Chondrocyte (in vitro differentiated cells): ENCODE data around the gene BSCL2. TPM values are rescaled to one million over a fixed set of nuclear protein-coding genes. Genes with fewer than 3 reads are reported as not detected.
A peak's percentile ranks its signal among the peaks of the same experiment; 100 is the strongest.

Source experiments
- DNase-seq: peaks from one replicate; pipeline ENCODE4 v3.0.0; 2021; ENCODE audit warnings: mixed read lengths, low spot score
- H3K27ac Mint-ChIP-seq: one replicate; pipeline ENCODE4 v1.8.0; 2021; ENCODE audit warnings: mild to moderate bottlenecking, moderate library complexity, mixed read lengths; ENCODE audit not compliant: unreplicated experiment
- H3K27me3 Mint-ChIP-seq: 2 replicates; pipeline ENCODE4 v1.8.0; 2021; ENCODE audit warnings: low read depth, mixed read lengths
- H3K36me3 Mint-ChIP-seq: 2 replicates; pipeline ENCODE4 v1.8.0; 2021; ENCODE audit warnings: low read depth, mixed read lengths
- H3K4me1 Mint-ChIP-seq: 2 replicates; pipeline ENCODE4 v1.8.0; 2021; ENCODE audit warnings: low read depth, mild to moderate bottlenecking, mixed read lengths
- H3K4me3 Mint-ChIP-seq: one replicate; pipeline ENCODE4 v1.8.0; 2021; ENCODE audit warnings: mild to moderate bottlenecking, moderate library complexity, mixed read lengths; ENCODE audit not compliant: unreplicated experiment
- H3K9me3 Mint-ChIP-seq: 2 replicates; pipeline ENCODE4 v1.8.0; 2021; ENCODE audit warnings: low read depth, mixed read lengths
- total RNA-seq: library from RNA; stranded (reverse); gene quantifications from 3 replicates; pipeline ENCODE4 v1.2.1, GENCODE V29; 2021
- TF ChIP-seq, protein P1 (sequence below): fragments of 200-600 bp; sonication (generic); IDR thresholded peaks from 2 replicates; pipeline ENCODE4 v1.5.0; 2021; ENCODE audit warnings: antibody characterized with exemption, mild to moderate bottlenecking, moderate library complexity

The BSCL2 gene
- total RNA-seq, 1 donor from 2014 or later: 43.2 TPM

DNA sequence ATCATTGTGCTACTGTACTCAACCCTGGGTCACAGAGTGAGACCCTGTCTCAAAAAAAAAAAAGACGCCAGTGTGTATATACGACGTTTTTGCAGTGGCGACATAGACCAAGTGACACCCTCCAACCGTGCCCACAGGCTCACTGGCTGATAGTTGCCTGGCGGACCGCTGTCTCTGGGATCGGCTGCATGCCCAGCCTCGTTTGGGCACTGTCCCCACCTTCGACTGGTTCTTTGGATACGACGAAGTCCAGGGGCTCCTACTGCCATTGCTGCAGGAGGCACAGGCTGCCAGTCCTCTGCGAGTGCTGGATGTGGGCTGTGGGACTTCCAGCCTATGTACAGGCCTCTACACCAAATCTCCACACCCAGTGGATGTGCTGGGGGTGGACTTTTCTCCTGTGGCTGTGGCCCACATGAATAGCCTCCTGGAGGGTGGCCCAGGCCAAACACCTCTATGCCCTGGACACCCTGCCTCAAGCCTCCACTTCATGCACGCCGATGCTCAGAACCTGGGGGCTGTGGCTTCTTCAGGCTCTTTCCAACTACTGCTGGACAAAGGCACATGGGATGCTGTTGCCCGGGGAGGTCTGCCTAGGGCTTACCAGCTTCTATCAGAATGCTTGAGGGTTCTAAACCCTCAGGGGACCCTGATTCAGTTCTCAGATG lies 40.8 kb downstream of the BSCL2 start:
- Mint-ChIP-seq H3K9me3 (no peaks in the 10 kb centered on the region), H3K27me3 (no peaks in the 10 kb centered on the region), H3K27ac (peak overlapping the region; percentile 93), H3K4me1 (peaks cover 40% of the 10 kb centered on the region), H3K4me3 (peak overlapping the region; percentile 94), H3K36me3 (peaks cover 7% of the 10 kb centered on the region)
- TF ChIP-seq, protein P1, sequence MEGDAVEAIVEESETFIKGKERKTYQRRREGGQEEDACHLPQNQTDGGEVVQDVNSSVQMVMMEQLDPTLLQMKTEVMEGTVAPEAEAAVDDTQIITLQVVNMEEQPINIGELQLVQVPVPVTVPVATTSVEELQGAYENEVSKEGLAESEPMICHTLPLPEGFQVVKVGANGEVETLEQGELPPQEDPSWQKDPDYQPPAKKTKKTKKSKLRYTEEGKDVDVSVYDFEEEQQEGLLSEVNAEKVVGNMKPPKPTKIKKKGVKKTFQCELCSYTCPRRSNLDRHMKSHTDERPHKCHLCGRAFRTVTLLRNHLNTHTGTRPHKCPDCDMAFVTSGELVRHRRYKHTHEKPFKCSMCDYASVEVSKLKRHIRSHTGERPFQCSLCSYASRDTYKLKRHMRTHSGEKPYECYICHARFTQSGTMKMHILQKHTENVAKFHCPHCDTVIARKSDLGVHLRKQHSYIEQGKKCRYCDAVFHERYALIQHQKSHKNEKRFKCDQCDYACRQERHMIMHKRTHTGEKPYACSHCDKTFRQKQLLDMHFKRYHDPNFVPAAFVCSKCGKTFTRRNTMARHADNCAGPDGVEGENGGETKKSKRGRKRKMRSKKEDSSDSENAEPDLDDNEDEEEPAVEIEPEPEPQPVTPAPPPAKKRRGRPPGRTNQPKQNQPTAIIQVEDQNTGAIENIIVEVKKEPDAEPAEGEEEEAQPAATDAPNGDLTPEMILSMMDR: no peak
- DNase-seq: no peak

DNA sequence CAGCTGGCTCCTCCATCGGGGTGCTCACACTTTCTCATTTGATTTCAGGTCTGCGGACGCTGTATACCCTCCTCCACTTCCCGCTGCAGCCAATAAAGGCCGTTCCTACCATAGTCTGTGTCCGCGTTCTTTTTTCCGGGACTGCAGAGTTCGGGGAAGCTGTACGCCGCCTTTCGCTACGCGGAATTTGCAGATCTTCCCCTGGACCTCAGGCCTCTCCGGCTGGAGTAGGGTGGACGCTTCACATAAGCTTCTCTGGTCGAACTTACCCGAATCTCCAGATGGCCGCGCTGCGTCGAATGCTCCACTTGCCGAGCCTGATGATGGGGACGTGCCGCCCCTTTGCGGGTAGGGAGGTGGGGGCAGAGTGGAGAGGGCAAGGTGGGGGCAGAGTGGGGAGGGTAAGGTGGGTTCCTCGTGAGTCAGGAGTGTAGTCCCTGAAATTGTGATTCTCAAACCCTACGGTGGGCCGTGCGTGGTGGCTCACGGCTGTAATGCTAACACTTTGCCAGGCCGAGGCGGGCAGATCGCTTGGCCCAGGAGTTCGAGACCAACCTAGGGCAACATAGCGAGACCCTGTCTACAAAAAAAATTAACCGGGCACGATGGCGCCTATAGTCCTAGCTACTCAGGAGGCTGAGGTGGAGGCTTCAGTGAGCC lies 41.5 kb downstream of the BSCL2 start:
- Mint-ChIP-seq H3K27me3 (no peaks in the 10 kb centered on the region), H3K4me3 (peak overlapping the region; percentile 94), H3K9me3 (no peaks in the 10 kb centered on the region), H3K36me3 (peaks cover 7% of the 10 kb centered on the region), H3K4me1 (peaks cover 36% of the 10 kb centered on the region), H3K27ac (peak overlapping the region; percentile 93)
- TF ChIP-seq, protein P1: no peak
- DNase-seq: no peak

DNA sequence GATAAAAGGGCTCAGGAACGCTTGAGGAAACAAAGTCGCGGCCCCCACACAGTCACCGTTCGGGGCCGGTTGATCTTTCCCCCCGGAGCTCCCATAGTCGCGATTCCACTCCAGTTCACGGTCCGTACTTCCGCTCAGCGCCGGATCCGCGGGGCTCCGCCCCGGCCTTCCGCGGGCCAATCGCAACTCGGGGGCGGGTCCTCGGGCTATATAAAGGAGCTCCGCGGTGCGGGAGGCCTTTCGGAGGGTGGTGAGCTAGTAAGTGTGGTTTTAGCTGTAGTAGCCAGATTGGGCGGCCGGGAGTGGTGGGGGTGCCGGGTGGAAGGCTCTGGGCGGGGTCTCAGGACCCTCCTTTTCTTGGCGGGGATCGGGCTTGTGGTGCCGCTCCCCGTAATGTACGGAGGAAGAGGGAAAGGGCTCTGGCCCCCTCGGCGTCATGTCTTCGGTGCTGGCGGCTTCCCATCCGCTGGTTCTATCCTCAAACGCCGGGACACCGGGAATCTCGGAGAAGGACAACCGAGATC lies 42.1 kb downstream of the BSCL2 start, which contains the start of the genes C11orf98 and CSKMT:
TSS of gene C11orf98 (minus strand) at position 136 of the 524 bp plus-strand sequence. CDS start at position 95, 41 bp downstream.
TSS of gene CSKMT (plus strand) at position 238 of the 524 bp plus-strand sequence. CDS start 568 bp downstream, outside the sequence.
- Mint-ChIP-seq H3K36me3 (peaks cover 7% of the 10 kb centered on the region), H3K4me3 (peak within 1 kb of the TSS; percentile 94), H3K4me1 (peaks cover 31% of the 10 kb centered on the region), H3K9me3 (no peaks in the 10 kb centered on the region), H3K27ac (peak within 1 kb of the TSS; percentile 93), H3K27me3 (no peaks in the 10 kb centered on the region)
- DNase-seq: peak; percentile 98
- TF ChIP-seq, protein P1: no peak

DNA sequence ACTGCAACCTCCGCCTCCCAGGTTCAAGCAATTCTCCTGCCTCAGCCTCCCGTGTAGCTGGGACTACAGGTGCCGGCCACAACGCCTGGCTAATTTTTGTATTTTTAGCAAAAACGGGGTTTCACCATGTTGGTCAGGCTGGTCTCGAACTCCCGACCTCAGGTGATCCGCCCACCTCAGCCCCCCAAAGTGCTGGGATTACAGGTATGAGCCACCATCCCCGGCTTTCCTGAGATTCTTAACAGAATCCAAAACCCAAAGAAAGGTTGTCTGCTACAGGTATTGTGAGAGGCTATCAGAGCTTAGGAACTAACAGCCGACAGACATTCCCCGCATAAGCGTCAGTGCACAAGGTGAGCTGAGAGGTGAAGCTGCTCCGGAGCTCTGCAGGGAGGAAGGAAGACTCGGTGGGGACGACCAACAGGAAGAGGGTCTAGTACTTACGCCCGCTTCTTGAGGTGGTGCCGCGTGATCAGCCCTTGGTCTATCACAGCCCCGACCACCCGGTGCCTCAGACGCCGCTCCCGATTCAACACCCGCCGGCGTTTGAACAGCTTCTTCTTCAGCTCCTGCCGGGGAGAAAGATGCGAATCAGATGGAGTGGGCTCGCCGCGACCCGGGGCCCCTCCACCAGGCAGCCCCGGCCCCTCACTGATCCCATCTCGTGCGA lies 42.7 kb downstream of the BSCL2 start:
- Mint-ChIP-seq H3K36me3 (peaks cover 7% of the 10 kb centered on the region), H3K4me1 (peaks cover 26% of the 10 kb centered on the region), H3K4me3 (peak overlapping the region; percentile 94), H3K27me3 (no peaks in the 10 kb centered on the region), H3K27ac (peak overlapping the region; percentile 93), H3K9me3 (no peaks in the 10 kb centered on the region)
- TF ChIP-seq, protein P1: no peak
- no peak for DNase-seq
